ENCODE data around the gene EID2. TPM values are rescaled to one million over a fixed set of nuclear protein-coding genes. Genes with fewer than 3 reads are reported as not detected.

EID2 gene
- total RNA-seq, 1 donor from 2014 or later: 17.2 TPM

DNA sequence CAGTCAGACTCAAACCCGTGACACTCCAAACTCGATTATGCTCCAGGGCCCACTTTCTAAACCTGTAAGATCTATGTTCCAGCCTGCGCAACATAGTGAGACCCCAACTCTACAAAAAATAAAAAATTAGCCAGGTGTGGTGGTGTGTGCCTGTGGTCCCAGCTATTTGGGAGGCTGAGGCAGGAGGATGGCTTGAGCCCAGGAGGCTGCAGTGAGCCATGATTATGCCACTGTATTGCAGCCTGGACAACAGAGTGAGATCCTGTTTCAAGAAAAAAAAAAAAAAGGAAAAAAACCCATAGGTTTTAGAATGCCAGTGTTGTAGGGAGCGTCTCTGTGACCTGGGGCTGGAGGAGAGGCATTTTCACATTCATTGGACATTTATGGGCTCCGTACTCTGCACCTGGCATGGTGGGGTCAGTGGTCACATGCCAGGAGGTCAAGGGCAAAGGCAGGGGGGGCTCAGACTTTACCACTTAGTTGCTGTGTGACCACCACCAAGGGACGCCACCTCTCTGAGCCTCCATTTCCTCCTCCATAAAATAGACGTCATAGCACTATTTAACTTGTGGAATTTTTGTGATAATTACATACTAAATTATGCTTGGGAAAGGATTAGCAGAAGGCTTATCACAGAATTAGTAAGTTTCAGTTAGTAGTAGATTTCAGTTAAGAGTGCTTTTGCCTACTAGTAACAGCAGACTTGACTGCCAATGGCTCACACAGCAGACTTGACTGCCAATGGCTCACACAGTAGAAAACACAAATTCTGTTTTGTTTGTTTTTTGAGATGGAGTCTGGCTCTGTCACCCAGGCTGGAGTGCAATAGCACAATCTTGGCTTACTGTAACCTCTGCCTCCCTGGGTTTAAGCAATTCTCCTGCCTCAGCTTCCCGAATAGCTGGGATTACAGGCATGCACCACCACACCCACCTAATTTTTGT, 19.1 kb downstream of the EID2 start:
- no peak for FAIRE-seq
- H3K27ac ChIP-seq (ENCODE audit: low read depth, low read length): no peak overlapping the region
- no peaks in the 10 kb centered on the region for H3K9me3 ChIP-seq (ENCODE audit: insufficient read depth, low read depth, low read length)

DNA sequence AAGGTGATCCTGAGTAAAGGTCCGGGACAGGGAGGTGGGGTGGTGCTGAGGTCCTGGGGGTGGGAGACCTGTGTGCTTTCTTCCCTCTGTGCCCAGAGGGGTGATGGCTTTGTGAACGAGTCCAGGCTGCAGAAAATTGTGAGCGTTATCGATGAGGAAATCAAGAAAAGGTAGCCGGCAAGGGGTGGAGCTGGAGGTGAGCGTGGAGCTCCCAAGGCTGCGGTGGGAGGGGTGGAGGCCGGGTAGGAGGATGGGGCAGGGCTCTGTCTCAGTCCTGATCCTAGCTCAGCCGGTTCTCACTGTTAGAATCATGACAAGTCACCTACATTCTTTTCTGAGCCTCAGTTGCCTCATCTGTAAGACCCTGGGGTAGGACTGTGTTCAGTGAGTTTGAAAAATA, 21.0 kb downstream of the EID2 start:
- Histone ChIP-seq H3K4me3 (ENCODE audit: insufficient read depth, low read depth, low read length) (no peak overlapping the region), H3K4me2 (ENCODE audit: low read length) (no peak overlapping the region), H3K27me3 (ENCODE audit: insufficient read depth, low read length) (peaks cover 32% of the 10 kb centered on the region), H3K4me1 (ENCODE audit: insufficient read depth, low read length) (peaks cover 8% of the 10 kb centered on the region), H3K79me2 (ENCODE audit: insufficient read depth, low read length) (no peaks in the 10 kb centered on the region), H4K20me1 (ENCODE audit: insufficient read depth, low read length) (no peaks in the 10 kb centered on the region), H3K9ac (ENCODE audit: low read length) (no peak overlapping the region), H3K27ac (ENCODE audit: low read depth, low read length) (no peak overlapping the region), H2AFZ (ENCODE audit: low read depth, low read length) (no peak overlapping the region), H3K9me3 (ENCODE audit: insufficient read depth, low read depth, low read length) (peaks cover 2% of the 10 kb centered on the region), H3K36me3 (ENCODE audit: insufficient read depth, low read length) (no peaks in the 10 kb centered on the region)
- peaks cover 32% of the 10 kb centered on the region for H3K27me3 Mint-ChIP-seq (ENCODE audit: low read depth, unreplicated experiment)
- H3K4me3 Mint-ChIP-seq (ENCODE audit: unreplicated experiment): no peak overlapping the region
- no peak overlapping the region for H3K27ac Mint-ChIP-seq (ENCODE audit: unreplicated experiment)
- peaks cover 3% of the 10 kb centered on the region for H3K36me3 Mint-ChIP-seq (ENCODE audit: low read depth, unreplicated experiment)
- FAIRE-seq: no peak
- TF ChIP-seq EZH2 (IDR thresholded peaks at IDR 0.05; ENCODE audit: insufficient read depth, low read length): no peak
- TF ChIP-seq, protein P1, sequence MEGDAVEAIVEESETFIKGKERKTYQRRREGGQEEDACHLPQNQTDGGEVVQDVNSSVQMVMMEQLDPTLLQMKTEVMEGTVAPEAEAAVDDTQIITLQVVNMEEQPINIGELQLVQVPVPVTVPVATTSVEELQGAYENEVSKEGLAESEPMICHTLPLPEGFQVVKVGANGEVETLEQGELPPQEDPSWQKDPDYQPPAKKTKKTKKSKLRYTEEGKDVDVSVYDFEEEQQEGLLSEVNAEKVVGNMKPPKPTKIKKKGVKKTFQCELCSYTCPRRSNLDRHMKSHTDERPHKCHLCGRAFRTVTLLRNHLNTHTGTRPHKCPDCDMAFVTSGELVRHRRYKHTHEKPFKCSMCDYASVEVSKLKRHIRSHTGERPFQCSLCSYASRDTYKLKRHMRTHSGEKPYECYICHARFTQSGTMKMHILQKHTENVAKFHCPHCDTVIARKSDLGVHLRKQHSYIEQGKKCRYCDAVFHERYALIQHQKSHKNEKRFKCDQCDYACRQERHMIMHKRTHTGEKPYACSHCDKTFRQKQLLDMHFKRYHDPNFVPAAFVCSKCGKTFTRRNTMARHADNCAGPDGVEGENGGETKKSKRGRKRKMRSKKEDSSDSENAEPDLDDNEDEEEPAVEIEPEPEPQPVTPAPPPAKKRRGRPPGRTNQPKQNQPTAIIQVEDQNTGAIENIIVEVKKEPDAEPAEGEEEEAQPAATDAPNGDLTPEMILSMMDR (IDR thresholded peaks at IDR 0.05; ENCODE audit: insufficient read depth, low read depth, low read length): no peak
- H3K4me1 Mint-ChIP-seq (ENCODE audit: low read depth, unreplicated experiment): no peaks in the 10 kb centered on the region
- H3K9me3 Mint-ChIP-seq (ENCODE audit: unreplicated experiment): peaks cover 4% of the 10 kb centered on the region
- no peak for DNase-seq (ENCODE audit: low read depth)

More for the DNA sequence above, 19.1 kb downstream of the EID2 start:
- Histone ChIP-seq H2AFZ (ENCODE audit: low read depth, low read length) (no peak overlapping the region), H3K79me2 (ENCODE audit: insufficient read depth, low read length) (no peaks in the 10 kb centered on the region), H3K4me2 (ENCODE audit: low read length) (no peak overlapping the region), H3K4me1 (ENCODE audit: insufficient read depth, low read length) (no peaks in the 10 kb centered on the region), H3K27me3 (ENCODE audit: insufficient read depth, low read length) (peaks cover 14% of the 10 kb centered on the region), H3K9ac (ENCODE audit: low read length) (no peak overlapping the region), H3K4me3 (ENCODE audit: insufficient read depth, low read depth, low read length) (no peak overlapping the region), H4K20me1 (ENCODE audit: insufficient read depth, low read length) (no peaks in the 10 kb centered on the region), H3K36me3 (ENCODE audit: insufficient read depth, low read length) (no peaks in the 10 kb centered on the region)
- TF ChIP-seq, protein P1 (IDR thresholded peaks at IDR 0.05; ENCODE audit: insufficient read depth, low read depth, low read length): no peak
- no peak for TF ChIP-seq EZH2 (IDR thresholded peaks at IDR 0.05; ENCODE audit: insufficient read depth, low read length)
- no peaks in the 10 kb centered on the region for H3K4me1 Mint-ChIP-seq (ENCODE audit: low read depth, unreplicated experiment)
- H3K9me3 Mint-ChIP-seq (ENCODE audit: unreplicated experiment): no peaks in the 10 kb centered on the region
- DNase-seq (ENCODE audit: low read depth): no peak
- peaks cover 3% of the 10 kb centered on the region for H3K36me3 Mint-ChIP-seq (ENCODE audit: low read depth, unreplicated experiment)
- H3K27me3 Mint-ChIP-seq (ENCODE audit: low read depth, unreplicated experiment): peaks cover 18% of the 10 kb centered on the region
- H3K27ac Mint-ChIP-seq (ENCODE audit: unreplicated experiment): no peak overlapping the region
- no peak overlapping the region for H3K4me3 Mint-ChIP-seq (ENCODE audit: unreplicated experiment)

DNA sequence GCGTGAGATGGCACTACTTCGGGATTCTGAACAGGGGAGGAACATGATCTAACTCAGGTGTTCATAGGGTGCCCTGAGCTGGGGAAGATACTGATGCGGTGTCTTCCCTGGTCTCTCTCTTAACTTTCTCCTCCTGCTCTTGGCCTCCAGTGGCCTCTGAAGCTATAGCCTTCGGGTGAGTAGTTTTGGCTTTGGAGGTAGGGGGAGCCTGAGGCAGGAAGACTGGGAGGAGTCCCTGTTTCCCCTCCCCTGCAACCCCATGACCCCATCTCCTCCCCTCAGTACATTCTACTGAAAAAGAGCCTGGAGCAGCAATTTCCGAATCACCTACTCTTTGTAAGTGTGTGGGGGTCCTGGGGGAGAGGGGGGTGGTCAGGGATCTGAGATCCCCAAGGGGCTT, 21.5 kb downstream of the EID2 start:
- Histone ChIP-seq H3K4me2 (ENCODE audit: low read length) (no peak overlapping the region), H3K27me3 (ENCODE audit: insufficient read depth, low read length) (peaks cover 36% of the 10 kb centered on the region), H4K20me1 (ENCODE audit: insufficient read depth, low read length) (no peaks in the 10 kb centered on the region), H3K4me3 (ENCODE audit: insufficient read depth, low read depth, low read length) (no peak overlapping the region), H3K9ac (ENCODE audit: low read length) (no peak overlapping the region), H2AFZ (ENCODE audit: low read depth, low read length) (no peak overlapping the region), H3K27ac (ENCODE audit: low read depth, low read length) (no peak overlapping the region), H3K36me3 (ENCODE audit: insufficient read depth, low read length) (no peaks in the 10 kb centered on the region), H3K9me3 (ENCODE audit: insufficient read depth, low read depth, low read length) (peaks cover 2% of the 10 kb centered on the region), H3K79me2 (ENCODE audit: insufficient read depth, low read length) (no peaks in the 10 kb centered on the region), H3K4me1 (ENCODE audit: insufficient read depth, low read length) (peaks cover 8% of the 10 kb centered on the region)
- FAIRE-seq (no peak), DNase-seq (ENCODE audit: low read depth) (no peak)
- Mint-ChIP-seq H3K27me3 (ENCODE audit: low read depth, unreplicated experiment) (peaks cover 37% of the 10 kb centered on the region), H3K27ac (ENCODE audit: unreplicated experiment) (no peak overlapping the region), H3K9me3 (ENCODE audit: unreplicated experiment) (peaks cover 4% of the 10 kb centered on the region), H3K36me3 (ENCODE audit: low read depth, unreplicated experiment) (peaks cover 3% of the 10 kb centered on the region), H3K4me1 (ENCODE audit: low read depth, unreplicated experiment) (no peaks in the 10 kb centered on the region), H3K4me3 (ENCODE audit: unreplicated experiment) (no peak overlapping the region)
- TF ChIP-seq EZH2 (IDR thresholded peaks at IDR 0.05; ENCODE audit: insufficient read depth, low read length): no peak
- TF ChIP-seq, protein P1 (IDR thresholded peaks at IDR 0.05; ENCODE audit: insufficient read depth, low read depth, low read length): no peak
